ENCODE results near the gene PKD2. TPM values are rescaled to one million over a fixed set of nuclear protein-coding genes. Genes with fewer than 3 reads are reported as not detected.

PKD2 gene
- total RNA-seq, 1 donor = 106 TPM

DNA sequence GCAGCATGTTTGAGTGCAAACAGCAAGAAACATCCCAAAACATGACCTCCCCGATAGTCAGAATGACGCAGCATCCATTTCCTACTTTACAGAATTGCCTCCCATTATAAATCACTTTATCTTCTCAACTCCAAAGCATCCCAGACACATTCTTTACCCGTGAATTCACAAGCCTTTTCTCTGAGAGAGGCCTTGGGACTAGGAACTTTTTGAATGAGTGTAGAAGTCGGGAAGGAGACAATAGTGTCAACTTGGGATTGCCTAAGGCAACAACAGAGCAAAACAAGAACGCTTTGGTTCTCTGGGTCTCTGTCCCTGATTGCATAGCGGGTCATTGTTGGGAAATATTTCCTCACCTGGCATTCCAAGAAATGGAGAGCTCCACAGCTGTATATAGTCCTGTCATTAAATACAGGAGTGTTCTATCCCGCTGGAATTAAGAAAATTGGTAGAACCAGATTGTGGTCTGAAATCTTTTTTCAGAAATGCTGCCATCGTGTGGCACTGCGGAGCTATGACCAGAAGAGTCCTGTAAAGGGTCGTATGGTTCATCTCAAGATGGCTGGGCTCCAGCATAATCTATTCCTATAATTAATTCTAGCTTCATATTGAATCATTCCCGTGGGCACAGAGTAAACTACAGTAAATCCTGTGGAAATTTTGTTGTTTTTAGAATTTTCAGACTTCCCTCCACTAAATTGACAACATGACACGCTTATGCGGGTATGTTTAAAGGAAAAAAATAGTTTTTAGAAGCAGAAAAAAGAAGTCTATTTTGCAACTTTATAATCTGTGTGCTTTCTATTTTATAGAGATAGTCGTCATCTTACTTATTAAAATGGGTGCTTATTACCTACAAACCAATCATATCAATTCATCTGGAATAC, 33.9 kb upstream of the PKD2 start:
- TF ChIP-seq CTCF (IDR thresholded peaks at IDR 0.05; ENCODE audit: extremely low read depth, low read depth, low read length) = peak; percentile 89
- Histone ChIP-seq H3K9me3 (ENCODE audit: low read depth, low read length) (no peaks in the 10 kb centered on the region), H4K20me1 (ENCODE audit: insufficient read depth, low read length) (no peaks in the 10 kb centered on the region), H3K4me2 (ENCODE audit: insufficient read depth, low read length) (peak overlapping the region; percentile 80), H3K27ac (ENCODE audit: low read depth, low read length) (peak overlapping the region; percentile 89), H3K79me2 (ENCODE audit: insufficient read depth, low read length) (no peaks in the 10 kb centered on the region), H3K27me3 (ENCODE audit: insufficient read depth, low read length) (peaks cover 14% of the 10 kb centered on the region), H3K4me3 (ENCODE audit: insufficient read depth, low read length) (peak overlapping the region; percentile 57), H3K36me3 (ENCODE audit: insufficient read depth, low read length) (no peaks in the 10 kb centered on the region), H3K4me1 (ENCODE audit: insufficient read depth, low read length) (peaks cover 18% of the 10 kb centered on the region), H2AFZ (ENCODE audit: low read length) (peak overlapping the region; percentile 86)
- DNase-seq (ENCODE audit: insufficient read length, low spot score, missing footprints) = peak; percentile 68

- Histone ChIP-seq H3K27me3 (ENCODE audit: insufficient read depth, low read length) (peaks cover 10% of the 10 kb centered on the region), H3K79me2 (ENCODE audit: insufficient read depth, low read length) (no peaks in the 10 kb centered on the region), H2AFZ (ENCODE audit: low read length) (peak overlapping the region; percentile 64), H3K4me2 (ENCODE audit: insufficient read depth, low read length) (peak overlapping the region; percentile 62), H3K9me3 (ENCODE audit: low read depth, low read length) (no peaks in the 10 kb centered on the region), H3K36me3 (ENCODE audit: insufficient read depth, low read length) (no peaks in the 10 kb centered on the region), H3K27ac (ENCODE audit: low read depth, low read length) (no peak overlapping the region), H4K20me1 (ENCODE audit: insufficient read depth, low read length) (no peaks in the 10 kb centered on the region), H3K4me3 (ENCODE audit: insufficient read depth, low read length) (peak overlapping the region; percentile 38), H3K4me1 (ENCODE audit: insufficient read depth, low read length) (peaks cover 18% of the 10 kb centered on the region)
- no peak for TF ChIP-seq CTCF (IDR thresholded peaks at IDR 0.05; ENCODE audit: extremely low read depth, low read depth, low read length)
- DNase-seq (ENCODE audit: insufficient read length, low spot score, missing footprints) = peak; percentile 65
These were observed 32.5 kb upstream of the PKD2 start for GRCh38 chr4:87974856-87975462.

DNA sequence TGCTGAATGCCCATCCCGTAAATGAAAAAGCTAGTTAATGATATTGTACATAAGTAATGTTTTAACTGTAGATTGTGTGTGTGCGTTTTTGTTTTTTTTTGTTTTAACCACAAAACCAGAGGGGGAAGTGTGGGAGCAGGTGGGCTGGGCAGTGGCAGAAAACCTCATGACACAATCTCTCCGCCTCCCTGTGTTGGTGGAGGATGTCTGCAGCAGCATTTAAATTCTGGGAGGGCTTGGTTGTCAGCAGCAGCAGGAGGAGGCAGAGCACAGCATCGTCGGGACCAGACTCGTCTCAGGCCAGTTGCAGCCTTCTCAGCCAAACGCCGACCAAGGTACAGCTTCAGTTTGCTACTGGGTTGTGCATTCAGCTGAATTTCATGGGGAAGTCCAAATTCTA, 32.0 kb upstream of the PKD2 start, which contains the start of gene SPP1:
Gene SPP1, plus strand, starts transcription at position 249 of the 400 bp plus-strand sequence. CDS start 1,182 bp downstream, outside the sequence.
- Histone ChIP-seq H3K27ac (ENCODE audit: low read depth, low read length) (no peak within 1 kb of the TSS), H3K79me2 (ENCODE audit: insufficient read depth, low read length) (no peaks in the 10 kb centered on the region), H2AFZ (ENCODE audit: low read length) (peak within 1 kb of the TSS; percentile 64), H4K20me1 (ENCODE audit: insufficient read depth, low read length) (no peaks in the 10 kb centered on the region), H3K27me3 (ENCODE audit: insufficient read depth, low read length) (peaks cover 10% of the 10 kb centered on the region), H3K9me3 (ENCODE audit: low read depth, low read length) (no peaks in the 10 kb centered on the region), H3K36me3 (ENCODE audit: insufficient read depth, low read length) (no peaks in the 10 kb centered on the region), H3K4me2 (ENCODE audit: insufficient read depth, low read length) (peak within 1 kb of the TSS; percentile 62), H3K4me3 (ENCODE audit: insufficient read depth, low read length) (peak within 1 kb of the TSS; percentile 38), H3K4me1 (ENCODE audit: insufficient read depth, low read length) (peaks cover 18% of the 10 kb centered on the region)
- no peak for DNase-seq (ENCODE audit: insufficient read length, low spot score, missing footprints)
- no peak for TF ChIP-seq CTCF (IDR thresholded peaks at IDR 0.05; ENCODE audit: extremely low read depth, low read depth, low read length)

Measured in osteoblast (primary cell).